Measurements from ENCODE around the gene KCNH5. TPM values are rescaled to one million over a fixed set of nuclear protein-coding genes. Genes with fewer than 3 reads are reported as not detected.

KCNH5 gene
- total RNA-seq, 1 experiment from 2014 or later, result not detected

GRCh38 chr14:62819931-62820330 is 225.3 kb downstream of the KCNH5 start:
- Mint-ChIP-seq H3K4me3 (ENCODE audit: unreplicated experiment) (no peak overlapping the region), H3K27ac (ENCODE audit: low read depth, unreplicated experiment) (no peak overlapping the region), H3K27me3 (ENCODE audit: insufficient read depth, unreplicated experiment) (no peaks in the 10 kb centered on the region), H3K4me1 (ENCODE audit: insufficient read depth, unreplicated experiment) (no peaks in the 10 kb centered on the region), H3K36me3 (ENCODE audit: insufficient read depth, unreplicated experiment) (no peaks in the 10 kb centered on the region), H3K9me3 (ENCODE audit: unreplicated experiment) (no peaks in the 10 kb centered on the region)
- intact Hi-C loops (cut with micrococcal nuclease), result no loop called here
- ChIA-PET POLR2A (interaction anchor here (1.0 kb wide), 1 partner anchor 24 kb away, joined by 3 read pairs; no protein-coding TSS in a partner anchor), CTCF (no interaction called here)
- TF ChIP-seq CTCF (IDR thresholded peaks at IDR 0.05; ENCODE audit: unreplicated experiment), result no peak
- no TSS peak for BruUV-seq (replicated peaks)
- DNase-seq (ENCODE audit: unreplicated experiment), result no peak

DNA sequence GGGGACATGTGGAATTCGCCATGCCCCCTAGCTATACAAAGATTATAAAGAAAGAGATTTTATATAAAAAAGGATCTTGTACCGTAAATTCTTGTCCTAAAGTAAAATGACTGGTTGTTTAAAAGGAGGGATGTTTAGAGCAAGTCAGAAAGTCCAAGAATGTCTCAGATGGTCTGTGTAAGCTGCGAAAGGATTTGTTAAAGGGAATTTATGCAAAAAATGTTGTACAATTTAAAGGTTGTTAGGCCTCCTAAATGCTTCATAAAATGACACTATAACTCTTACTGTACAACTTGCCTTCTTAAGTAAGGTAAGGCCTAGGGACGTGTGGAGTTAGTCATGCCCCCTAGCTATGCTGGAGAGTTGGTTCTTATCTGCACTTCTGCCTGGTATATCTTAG is 237.6 kb downstream of the KCNH5 start:
- CTCF ChIA-PET, result interaction anchor here (1.0 kb wide), 1 partner anchor 58 kb away, joined by 3 read pairs; no protein-coding TSS in a partner anchor
- Mint-ChIP-seq H3K4me3 (ENCODE audit: unreplicated experiment) (no peak overlapping the region), H3K36me3 (ENCODE audit: insufficient read depth, unreplicated experiment) (no peaks in the 10 kb centered on the region), H3K9me3 (ENCODE audit: unreplicated experiment) (peaks cover 7% of the 10 kb centered on the region), H3K27ac (ENCODE audit: low read depth, unreplicated experiment) (no peak overlapping the region), H3K27me3 (ENCODE audit: insufficient read depth, unreplicated experiment) (no peaks in the 10 kb centered on the region), H3K4me1 (ENCODE audit: insufficient read depth, unreplicated experiment) (no peaks in the 10 kb centered on the region)
- intact Hi-C loops (cut with micrococcal nuclease), result no loop called here
- BruUV-seq (replicated peaks), result no TSS peak
- no peak for TF ChIP-seq CTCF (IDR thresholded peaks at IDR 0.05; ENCODE audit: unreplicated experiment)
- POLR2A ChIA-PET, result no interaction called here
- DNase-seq (ENCODE audit: unreplicated experiment), result no peak

GRCh38 chr14:62800577-62800976 is 244.7 kb downstream of the KCNH5 start:
- Mint-ChIP-seq H3K36me3 (ENCODE audit: insufficient read depth, unreplicated experiment) (no peaks in the 10 kb centered on the region), H3K27me3 (ENCODE audit: insufficient read depth, unreplicated experiment) (no peaks in the 10 kb centered on the region), H3K4me1 (ENCODE audit: insufficient read depth, unreplicated experiment) (peaks cover 7% of the 10 kb centered on the region), H3K27ac (ENCODE audit: low read depth, unreplicated experiment) (no peak overlapping the region), H3K9me3 (ENCODE audit: unreplicated experiment) (no peaks in the 10 kb centered on the region), H3K4me3 (ENCODE audit: unreplicated experiment) (no peak overlapping the region)
- intact Hi-C loops (cut with micrococcal nuclease), result no loop called here
- ChIA-PET POLR2A (no interaction called here), CTCF (interaction anchor here (0.6 to 1.3 kb wide), 2 partner anchors 23 to 280 kb away, joined by 3 to 5 read pairs; no protein-coding TSS in a partner anchor)
- TF ChIP-seq CTCF (IDR thresholded peaks at IDR 0.05; ENCODE audit: unreplicated experiment), result no peak
- no peak for DNase-seq (ENCODE audit: unreplicated experiment)
- BruUV-seq (replicated peaks), result no TSS peak

DNA sequence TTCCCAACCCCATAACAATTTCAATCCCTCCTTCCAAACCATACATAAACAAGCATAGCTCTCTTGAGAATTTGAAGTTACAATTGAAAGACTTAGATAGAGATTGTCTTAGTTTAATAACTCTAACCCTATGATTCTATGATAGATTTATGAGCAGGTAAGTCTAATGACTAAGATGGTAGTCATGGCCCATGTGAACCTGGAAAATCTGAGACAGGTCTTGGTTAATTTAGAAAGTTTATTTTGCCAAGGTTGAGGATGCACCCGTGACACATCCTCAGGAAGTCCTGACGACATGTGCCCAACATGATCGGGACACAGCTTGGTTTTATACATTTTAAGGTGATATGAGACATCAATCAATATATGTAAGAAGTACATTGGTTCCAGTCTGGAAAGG is 248.8 kb downstream of the KCNH5 start:
- Mint-ChIP-seq H3K4me1 (ENCODE audit: insufficient read depth, unreplicated experiment) (peaks cover 7% of the 10 kb centered on the region), H3K36me3 (ENCODE audit: insufficient read depth, unreplicated experiment) (no peaks in the 10 kb centered on the region), H3K27ac (ENCODE audit: low read depth, unreplicated experiment) (no peak overlapping the region), H3K9me3 (ENCODE audit: unreplicated experiment) (peaks cover 2% of the 10 kb centered on the region), H3K4me3 (ENCODE audit: unreplicated experiment) (no peak overlapping the region), H3K27me3 (ENCODE audit: insufficient read depth, unreplicated experiment) (no peaks in the 10 kb centered on the region)
- intact Hi-C loops (cut with micrococcal nuclease), result no loop called here
- DNase-seq (ENCODE audit: unreplicated experiment), result peak; percentile 0
- ChIA-PET CTCF (no interaction called here), POLR2A (interaction anchor here (0.7 kb wide), 1 partner anchor 24 kb away, joined by 3 read pairs; no protein-coding TSS in a partner anchor)
- no TSS peak for BruUV-seq (replicated peaks)
- TF ChIP-seq CTCF (IDR thresholded peaks at IDR 0.05; ENCODE audit: unreplicated experiment), result no peak
